ENCODE results near the gene RAB5IF.

DNA sequence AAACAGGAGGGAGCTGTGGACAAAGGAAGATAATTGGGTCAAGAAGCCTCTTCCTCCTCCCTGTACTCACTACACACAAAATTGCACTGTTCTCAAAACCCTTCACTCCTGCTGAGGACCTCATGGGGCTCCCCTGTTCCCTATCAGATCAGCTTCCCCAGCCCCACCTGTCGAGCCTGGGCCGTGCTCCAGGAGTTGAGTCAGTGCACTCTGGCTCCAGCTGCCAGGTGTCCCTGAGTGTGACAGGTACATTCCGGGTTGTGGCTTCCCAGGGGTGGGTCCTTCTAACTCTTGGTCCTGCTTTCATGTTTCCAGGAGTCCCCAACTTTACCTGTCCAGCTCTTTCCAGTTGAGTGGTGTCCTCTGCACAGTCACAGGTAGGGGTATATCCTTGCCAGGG, 8.4 kb downstream of the RAB5IF start:
- TF ChIP-seq CTCF (IDR thresholded peaks at IDR 0.05; ENCODE audit: insufficient read depth, low read length, poor library complexity, severe bottlenecking) (no peak), EZH2phosphoT487 (conservative IDR thresholded peaks at IDR 0.05; ENCODE audit: low read length) (no peak)
